IPS DF 6.9 (cell line): ENCODE data around the gene IFNA13.
A peak's percentile ranks its signal among the peaks of the same experiment; 100 is the strongest.
"Not testable (repeated sequence)": the region's sequence is repeated elsewhere in the genome, so short reads cannot be mapped to it uniquely, and the experiment has no call there.

Source experiments
- DNase-seq: peaks from one replicate; pipeline ENCODE4 v3.0.0-alpha.2; 2013; ENCODE audit warnings: low read depth, low spot score
- H3K27ac ChIP-seq: one replicate; pipeline ENCODE4 v1.5.1; 2013; ENCODE audit warnings: low read length, control low read depth
- H3K27me3 ChIP-seq: 2 replicates; pipeline ENCODE4 v1.6.1; 2013; ENCODE audit warnings: mild to moderate bottlenecking, low read length; ENCODE audit not compliant: control insufficient read depth, insufficient read depth
- H3K36me3 ChIP-seq: 2 replicates; pipeline ENCODE4 v1.6.1; 2013; ENCODE audit warnings: low read length; ENCODE audit not compliant: control insufficient read depth, insufficient read depth
- H3K4me1 ChIP-seq: 2 replicates; pipeline ENCODE4 v1.6.1; 2013; ENCODE audit warnings: low read length; ENCODE audit not compliant: control insufficient read depth, insufficient read depth
- H3K4me3 ChIP-seq: 2 replicates; pipeline ENCODE4 v1.5.1; 2013; ENCODE audit warnings: mild to moderate bottlenecking, low read length
- H3K9me3 ChIP-seq: 2 replicates; pipeline ENCODE4 v1.6.1; 2013; ENCODE audit warnings: low read length, inconsistent platforms; ENCODE audit not compliant: control insufficient read depth, insufficient read depth
- WGBS: extraction: QIAGEN DNeasy Blood & Tissue Kit; methylation state at CpG from one replicate; pipeline ENCODE4 v1.1.7; 2013; ENCODE audit warnings: mixed read lengths, missing lambda C conversion rate; ENCODE audit not compliant: insufficient read length, insufficient coverage; 5-methylcytosine and 5-hydroxymethylcytosine counted together

IFNA13 gene

GRCh38 chr9:21398955-21399489, 31.2 kb upstream of the IFNA13 start:
- Histone ChIP-seq H3K9me3 (no peaks in the 10 kb centered on the region), H3K36me3 (no peaks in the 10 kb centered on the region), H3K27me3 (peaks cover 4% of the 10 kb centered on the region; the same call in 1 of the 2 replicates), H3K27ac (no peak overlapping the region), H3K4me3 (no peak overlapping the region), H3K4me1 (no peaks in the 10 kb centered on the region; the same call in 1 of the 2 replicates)
- no CpG with 5 or more reads among the region's 5 CpGs for WGBS
- DNase-seq = no peak

- Histone ChIP-seq H3K4me3 (peak overlapping the region; percentile 33; the same call in 1 of the 2 replicates), H3K27ac (no peak overlapping the region), H3K36me3 (no peaks in the 10 kb centered on the region), H3K27me3 (peaks cover 2% of the 10 kb centered on the region; the same call in 1 of the 2 replicates), H3K4me1 (no peaks in the 10 kb centered on the region; the same call in 1 of the 2 replicates), H3K9me3 (no peaks in the 10 kb centered on the region)
- WGBS = no CpG with 5 or more reads among the region's 40 CpGs
- peak; percentile 48 for DNase-seq
These were observed 28.2 kb upstream of the IFNA13 start for GRCh38 chr9:21395778-21396717.

DNA sequence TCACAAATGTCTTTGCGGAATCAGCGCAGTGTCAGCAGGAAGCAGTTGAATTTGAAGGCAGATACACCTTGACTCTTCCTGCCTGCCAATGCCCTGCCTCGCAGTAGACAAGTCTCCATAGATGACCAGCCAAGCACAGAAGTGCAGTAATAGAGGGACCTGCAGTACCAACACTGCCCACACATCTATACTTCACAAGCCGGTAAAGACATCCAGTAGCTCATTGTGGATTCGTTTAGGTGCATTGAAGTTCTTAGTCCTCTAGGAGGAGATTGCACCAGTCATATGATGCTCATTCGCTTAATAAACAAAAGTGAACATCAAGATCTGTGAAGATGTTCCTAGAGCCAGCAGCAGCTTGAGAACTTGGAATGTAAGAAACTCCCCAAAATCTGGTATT, 24.4 kb upstream of the IFNA13 start:
- no peaks in the 10 kb centered on the region; the same call in 1 of the 2 replicates for H3K4me1 ChIP-seq
- no peak overlapping the region for H3K4me3 ChIP-seq
- H3K9me3 ChIP-seq = no peaks in the 10 kb centered on the region
- DNase-seq = no peak
- H3K36me3 ChIP-seq = no peaks in the 10 kb centered on the region
- H3K27ac ChIP-seq = no peak overlapping the region
- H3K27me3 ChIP-seq = peaks cover 2% of the 10 kb centered on the region; the same call in 1 of the 2 replicates
- no CpG with 5 or more reads among the region's 6 CpGs for WGBS

DNA sequence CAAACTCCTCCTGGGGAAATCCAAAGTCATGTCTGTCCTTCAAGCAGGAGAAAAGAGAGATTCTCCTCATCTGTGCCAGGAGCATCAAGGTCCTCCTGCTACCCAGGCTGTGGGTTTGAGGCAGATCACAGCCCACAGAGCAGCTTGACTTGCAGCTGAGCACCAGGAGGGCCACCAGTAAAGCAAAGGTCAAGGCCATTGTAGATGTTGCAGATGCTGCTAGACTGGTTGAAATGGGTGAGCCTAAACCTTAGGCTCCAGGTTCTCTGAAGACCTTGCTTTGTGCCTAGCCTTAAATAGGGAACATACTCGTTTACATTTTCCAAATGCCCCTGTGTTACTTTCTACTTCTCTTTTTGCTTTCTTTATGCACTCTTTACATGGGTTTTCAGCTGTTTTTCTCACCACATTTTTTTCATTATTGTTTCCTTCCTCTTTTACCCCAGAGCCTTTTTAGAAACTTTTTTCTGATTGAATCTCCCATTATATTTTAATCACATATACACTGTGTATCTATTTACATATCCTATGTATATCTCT, 17.3 kb upstream of the IFNA13 start, which contains the start of gene IFNA2:
IFNA2 (minus strand) TSS at position 268 of the 540 bp plus-strand sequence; CDS start at position 199, 69 bp downstream.
- Histone ChIP-seq H3K27ac (no peak within 1 kb of the TSS), H3K36me3 (no peaks in the 10 kb centered on the region), H3K4me1 (no peaks in the 10 kb centered on the region; the same call in 1 of the 2 replicates), H3K4me3 (no peak within 1 kb of the TSS), H3K9me3 (no peaks in the 10 kb centered on the region), H3K27me3 (no peaks in the 10 kb centered on the region)
- DNase-seq = no peak
- WGBS = no CpG with 5 or more reads among the region's 1 CpG

GRCh38 chr9:21383627-21384026, 15.8 kb upstream of the IFNA13 start:
- Histone ChIP-seq H3K27me3 (no peaks in the 10 kb centered on the region), H3K4me1 (no peaks in the 10 kb centered on the region; the same call in 1 of the 2 replicates), H3K36me3 (no peaks in the 10 kb centered on the region), H3K4me3 (no peak overlapping the region), H3K9me3 (no peaks in the 10 kb centered on the region), H3K27ac (no peak overlapping the region)
- no peak for DNase-seq
- no CpG with 5 or more reads among the region's 4 CpGs for WGBS

DNA sequence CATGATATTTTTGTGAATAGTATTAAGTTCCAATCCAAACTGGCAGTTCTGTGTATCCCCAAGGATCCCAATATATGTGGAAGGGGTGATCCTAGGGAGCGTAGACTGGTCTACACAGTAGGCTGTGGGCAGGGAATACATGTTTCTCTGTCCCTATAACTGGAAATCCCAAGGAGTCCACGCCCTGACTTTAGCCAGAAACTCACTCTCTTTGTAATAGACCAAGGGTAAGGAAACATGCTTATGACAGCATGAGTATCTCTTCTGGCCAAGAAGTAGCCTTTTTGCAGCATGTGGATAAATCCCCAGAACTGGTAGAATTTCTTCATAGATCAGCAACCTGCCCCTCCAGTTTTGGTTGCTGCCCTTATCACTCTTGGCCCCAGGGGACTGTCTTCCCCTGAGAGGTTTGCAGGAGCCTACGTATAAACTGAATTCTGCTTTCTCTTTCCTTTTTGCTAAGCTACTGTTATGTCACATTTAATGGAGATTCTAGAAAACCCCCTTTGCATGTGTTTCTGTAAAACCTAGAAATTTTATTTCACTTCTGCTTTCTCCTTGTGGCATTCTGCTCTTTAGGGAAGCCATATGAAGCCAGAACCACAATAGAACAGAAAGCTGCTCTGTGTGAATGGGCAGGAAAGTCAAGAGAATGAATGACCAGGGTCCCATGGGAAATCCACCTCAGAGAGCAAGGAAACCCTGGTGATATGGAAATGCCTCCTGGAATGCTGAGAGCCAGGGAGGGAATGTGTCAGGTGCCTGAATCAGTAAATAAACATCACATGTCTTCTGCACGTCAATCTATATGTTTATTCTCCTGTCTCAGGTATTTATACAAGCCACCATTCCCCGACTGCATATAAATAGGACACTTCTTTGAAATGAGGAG, 13.8 kb upstream of the IFNA13 start:
- H3K36me3 ChIP-seq = no peaks in the 10 kb centered on the region
- H3K4me1 ChIP-seq = no peaks in the 10 kb centered on the region; the same call in 1 of the 2 replicates
- H3K27ac ChIP-seq = no peak overlapping the region
- WGBS = no CpG with 5 or more reads among the region's 5 CpGs
- no peak for DNase-seq
- no peak overlapping the region for H3K4me3 ChIP-seq
- H3K9me3 ChIP-seq = no peaks in the 10 kb centered on the region
- H3K27me3 ChIP-seq = no peaks in the 10 kb centered on the region

- not testable (repeated sequence) for H3K27me3 ChIP-seq, H3K27ac ChIP-seq, H3K36me3 ChIP-seq, DNase-seq, H3K9me3 ChIP-seq, H3K4me3 ChIP-seq, H3K4me1 ChIP-seq
- no CpG with 5 or more reads among the region's 4 CpGs for WGBS
These were observed 3.6 kb upstream of the IFNA13 start for GRCh38 chr9:21371467-21371866.

DNA sequence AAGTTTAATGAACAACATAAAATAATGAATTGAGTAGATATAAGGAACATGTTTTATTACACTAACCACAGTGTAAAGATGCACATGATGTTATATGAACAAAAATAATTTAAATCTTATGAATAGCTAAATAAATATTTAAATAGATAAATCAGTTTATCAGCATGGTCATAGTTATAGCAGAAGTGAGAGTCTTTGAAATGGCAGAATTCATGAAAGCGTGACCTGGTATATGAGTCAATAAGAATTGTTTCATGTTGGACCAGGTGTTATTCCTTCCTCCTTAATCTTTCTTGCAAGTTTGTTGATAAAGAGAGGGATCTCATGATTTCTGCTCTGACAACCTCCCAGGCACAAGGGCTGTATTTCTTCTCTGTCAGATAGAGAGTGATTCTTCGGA, 688 bp downstream of the IFNA13 start:
- H3K4me3 ChIP-seq, H3K36me3 ChIP-seq, H3K9me3 ChIP-seq, H3K27me3 ChIP-seq, H3K4me1 ChIP-seq, H3K27ac ChIP-seq, DNase-seq: not testable (repeated sequence)
- WGBS = no CpG with 5 or more reads among the region's 2 CpGs

DNA sequence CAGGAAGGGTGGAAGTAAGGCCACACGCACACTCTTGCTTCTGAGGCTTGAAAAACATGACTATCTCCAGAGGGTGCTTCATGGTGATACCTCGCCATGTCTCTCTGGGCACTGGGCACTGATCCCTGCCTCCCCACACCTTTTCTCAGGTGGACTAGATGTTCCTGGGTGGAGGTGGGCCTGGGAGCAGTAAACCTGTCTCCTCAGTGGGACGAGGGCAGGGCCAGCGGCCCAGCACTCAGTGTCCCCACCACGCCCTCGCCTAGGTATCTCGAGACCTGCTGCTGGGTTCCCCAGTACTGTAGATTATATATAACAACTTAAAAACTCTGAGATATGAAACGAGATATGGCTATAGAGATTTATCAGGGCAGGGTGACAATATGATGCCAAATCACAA, 5.6 kb downstream of the IFNA13 start:
- DNase-seq = no peak
- Histone ChIP-seq H3K4me1 (no peaks in the 10 kb centered on the region), H3K9me3 (no peaks in the 10 kb centered on the region), H3K27ac (no peak overlapping the region), H3K4me3 (no peak overlapping the region), H3K36me3 (no peaks in the 10 kb centered on the region), H3K27me3 (no peaks in the 10 kb centered on the region)
- WGBS = no CpG with 5 or more reads among the region's 8 CpGs
